Measurements from ENCODE around the gene ZAR1L. TPM values are rescaled to one million over a fixed set of nuclear protein-coding genes. Genes with fewer than 3 reads are reported as not detected.

The ZAR1L gene
- total RNA-seq, 2 donors from 2014 or later, result not detected

DNA sequence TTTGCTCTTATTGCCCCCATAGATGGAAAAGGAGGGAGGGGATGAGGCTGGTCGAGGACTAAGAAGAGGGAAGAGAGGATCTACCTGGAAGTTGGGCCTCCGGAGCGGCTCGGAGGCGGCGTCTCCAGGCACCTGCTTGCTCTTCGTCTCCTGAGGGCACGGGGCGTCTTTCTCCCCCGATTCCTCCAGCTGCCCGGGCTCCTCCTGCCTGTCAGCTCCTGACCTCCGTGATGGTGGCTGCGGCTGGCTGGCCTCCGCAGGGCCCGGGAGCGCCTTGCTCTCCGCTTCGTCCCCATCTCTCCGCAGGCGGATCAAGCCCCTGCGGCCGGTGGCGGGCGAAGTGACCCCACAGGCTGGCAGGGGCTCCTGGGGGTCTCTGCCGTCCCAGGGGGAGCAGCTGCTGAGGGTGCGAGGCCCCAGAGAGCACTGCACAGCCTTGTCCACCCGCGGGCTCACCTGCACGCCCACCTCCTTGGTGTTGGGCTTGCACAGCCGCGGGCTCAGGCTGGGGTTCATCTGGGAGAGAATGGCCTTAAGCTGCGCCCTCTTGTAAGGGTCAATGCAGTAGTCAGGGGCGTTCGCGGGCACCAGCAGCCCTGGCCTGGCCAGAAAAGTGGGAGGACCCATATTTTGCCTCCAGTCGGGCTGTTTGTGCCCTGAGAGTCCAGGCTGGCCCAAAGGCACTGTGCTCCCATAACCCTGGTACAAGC is 3.8 kb downstream of the ZAR1L start:
- Histone ChIP-seq H3K4me3 (no peak overlapping the region), H3K27me3 (no peaks in the 10 kb centered on the region), H3K9ac (ENCODE audit: low read depth in 2 of 2, low read length in 2 of 2) (no peak overlapping the region), H3K4me1 (no peaks in the 10 kb centered on the region), H3K36me3 (no peaks in the 10 kb centered on the region), H3K9me3 (no peaks in the 10 kb centered on the region), H3K27ac (no peak overlapping the region)
- TF ChIP-seq, protein P1, sequence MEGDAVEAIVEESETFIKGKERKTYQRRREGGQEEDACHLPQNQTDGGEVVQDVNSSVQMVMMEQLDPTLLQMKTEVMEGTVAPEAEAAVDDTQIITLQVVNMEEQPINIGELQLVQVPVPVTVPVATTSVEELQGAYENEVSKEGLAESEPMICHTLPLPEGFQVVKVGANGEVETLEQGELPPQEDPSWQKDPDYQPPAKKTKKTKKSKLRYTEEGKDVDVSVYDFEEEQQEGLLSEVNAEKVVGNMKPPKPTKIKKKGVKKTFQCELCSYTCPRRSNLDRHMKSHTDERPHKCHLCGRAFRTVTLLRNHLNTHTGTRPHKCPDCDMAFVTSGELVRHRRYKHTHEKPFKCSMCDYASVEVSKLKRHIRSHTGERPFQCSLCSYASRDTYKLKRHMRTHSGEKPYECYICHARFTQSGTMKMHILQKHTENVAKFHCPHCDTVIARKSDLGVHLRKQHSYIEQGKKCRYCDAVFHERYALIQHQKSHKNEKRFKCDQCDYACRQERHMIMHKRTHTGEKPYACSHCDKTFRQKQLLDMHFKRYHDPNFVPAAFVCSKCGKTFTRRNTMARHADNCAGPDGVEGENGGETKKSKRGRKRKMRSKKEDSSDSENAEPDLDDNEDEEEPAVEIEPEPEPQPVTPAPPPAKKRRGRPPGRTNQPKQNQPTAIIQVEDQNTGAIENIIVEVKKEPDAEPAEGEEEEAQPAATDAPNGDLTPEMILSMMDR (IDR thresholded peaks at IDR 0.05), result no peak
- no peak for DNase-seq
- intact Hi-C loops (cut with DNase I), result loop anchor here (5.0 kb wide), 3 partner anchors 64 to 399 kb away; no protein-coding TSS in a partner anchor

DNA sequence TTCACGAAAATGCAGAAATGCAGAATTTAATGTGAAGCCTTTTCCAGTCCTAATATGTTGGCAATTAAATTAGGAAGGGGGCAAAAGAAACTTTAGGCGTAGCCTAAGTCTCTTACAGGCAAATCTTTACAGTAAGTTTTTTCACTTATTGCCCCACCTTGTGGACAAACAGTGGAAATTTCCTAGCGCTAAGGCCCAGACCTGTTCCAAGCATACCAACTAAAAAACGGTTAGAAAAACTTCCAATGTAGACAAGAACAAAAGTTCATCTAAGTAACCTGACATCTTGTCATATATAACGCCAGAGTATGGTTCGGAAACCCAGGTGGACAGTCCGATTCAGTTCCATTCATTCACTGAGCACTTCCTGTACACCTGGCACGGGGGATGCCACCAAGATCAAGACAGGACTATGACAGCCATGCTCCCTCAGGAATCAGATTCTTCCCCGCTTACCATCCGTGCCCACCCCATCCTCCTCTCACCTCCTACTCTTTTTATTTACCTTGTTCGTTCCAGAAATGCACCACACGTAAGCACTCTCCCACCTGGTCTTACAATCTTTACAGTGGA is 4.9 kb downstream of the ZAR1L start:
- H3K4me1 ChIP-seq, result no peaks in the 10 kb centered on the region
- no peaks in the 10 kb centered on the region for H3K27me3 ChIP-seq
- no peak overlapping the region for H3K4me3 ChIP-seq
- peak overlapping the region in 1 of 2 donors; percentile 9 for H3K9ac ChIP-seq (ENCODE audit: low read depth in 2 of 2, low read length in 2 of 2)
- no peaks in the 10 kb centered on the region for H3K9me3 ChIP-seq
- no peak overlapping the region for H3K27ac ChIP-seq
- intact Hi-C loops (cut with DNase I), result loop anchor here (5.0 kb wide), 3 partner anchors 63 to 398 kb away; no protein-coding TSS in a partner anchor
- H3K36me3 ChIP-seq, result no peaks in the 10 kb centered on the region
- TF ChIP-seq, protein P1 (IDR thresholded peaks at IDR 0.05), result peak; percentile 70
- DNase-seq, result peak; percentile 30

DNA sequence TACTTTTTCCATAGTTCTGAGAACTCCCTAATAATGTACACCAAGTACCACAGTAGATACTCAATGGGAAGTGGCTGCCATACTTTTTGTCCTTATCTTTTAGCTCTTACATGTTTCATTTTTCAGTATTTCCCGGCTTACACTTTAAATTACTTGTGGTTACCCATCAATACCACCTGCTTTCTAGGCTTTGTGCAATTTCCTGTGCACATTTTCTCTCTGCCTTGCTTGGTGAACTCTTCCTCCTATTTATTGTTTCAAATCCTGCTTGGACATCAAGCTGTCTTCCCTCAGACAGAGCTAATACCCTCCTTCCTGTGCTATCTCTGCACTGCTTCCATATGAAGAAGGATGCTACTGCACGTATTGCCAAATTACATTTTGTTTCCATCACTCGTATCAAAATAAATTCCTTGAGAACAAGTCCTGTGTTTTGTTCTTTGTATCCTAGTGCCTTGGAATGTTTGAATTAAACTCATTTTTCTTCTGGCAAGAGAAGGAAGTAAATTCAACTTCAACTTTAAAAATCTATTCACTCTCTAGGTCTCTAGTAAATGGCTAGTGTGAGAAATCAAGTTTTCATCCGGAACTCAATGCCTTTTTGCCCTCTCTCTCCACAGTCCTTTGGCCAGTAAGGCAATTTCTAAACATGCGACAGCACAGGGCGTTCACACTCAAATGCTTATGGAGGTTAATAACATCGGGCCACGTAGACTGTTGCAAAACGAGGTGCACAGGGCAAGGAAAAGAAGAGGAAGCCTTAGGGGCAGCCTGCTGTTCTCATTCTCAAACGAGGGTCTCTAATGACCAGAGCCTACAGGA is 5.6 kb downstream of the ZAR1L start:
- Histone ChIP-seq H3K36me3 (no peaks in the 10 kb centered on the region), H3K4me1 (no peaks in the 10 kb centered on the region), H3K27ac (no peak overlapping the region), H3K9me3 (no peaks in the 10 kb centered on the region), H3K4me3 (no peak overlapping the region), H3K27me3 (no peaks in the 10 kb centered on the region), H3K9ac (ENCODE audit: low read depth in 2 of 2, low read length in 2 of 2) (peak overlapping the region in 1 of 2 donors; percentile 9)
- intact Hi-C loops (cut with DNase I), result loop anchor here (5.0 kb wide), 3 partner anchors 62 to 397 kb away; no protein-coding TSS in a partner anchor
- peak; percentile 18 for DNase-seq
- TF ChIP-seq, protein P1 (IDR thresholded peaks at IDR 0.05), result no peak

DNA sequence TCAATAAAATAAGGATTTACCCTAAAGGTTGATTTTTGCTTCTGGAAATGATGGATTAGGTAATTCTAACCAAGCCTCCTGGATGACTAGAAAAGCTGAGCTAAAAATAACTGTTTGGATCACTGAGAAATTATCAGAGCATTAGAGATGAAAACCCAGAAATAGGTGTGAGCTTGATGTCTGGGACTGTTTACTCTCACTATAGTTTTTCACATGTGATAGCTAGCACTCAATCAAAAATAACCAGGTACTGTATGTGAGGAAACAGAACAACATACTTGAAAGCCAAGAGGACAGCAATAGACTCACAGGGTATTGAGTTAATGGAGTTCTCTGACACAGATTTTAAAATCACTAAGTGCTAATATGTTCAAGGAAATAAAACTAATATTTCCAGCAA is 9.5 kb downstream of the ZAR1L start:
- Histone ChIP-seq H3K9me3 (no peaks in the 10 kb centered on the region), H3K9ac (ENCODE audit: low read depth in 2 of 2, low read length in 2 of 2) (no peak overlapping the region), H3K27ac (no peak overlapping the region), H3K36me3 (no peaks in the 10 kb centered on the region), H3K4me1 (no peaks in the 10 kb centered on the region), H3K4me3 (no peak overlapping the region), H3K27me3 (no peaks in the 10 kb centered on the region)
- intact Hi-C loops (cut with DNase I), result no loop called here
- no peak for DNase-seq
- TF ChIP-seq, protein P1 (IDR thresholded peaks at IDR 0.05), result no peak

- H3K36me3 ChIP-seq, result no peaks in the 10 kb centered on the region
- H3K9ac ChIP-seq (ENCODE audit: low read depth in 2 of 2, low read length in 2 of 2), result no peak overlapping the region
- H3K4me1 ChIP-seq, result no peaks in the 10 kb centered on the region
- H3K27me3 ChIP-seq, result no peaks in the 10 kb centered on the region
- TF ChIP-seq, protein P1 (IDR thresholded peaks at IDR 0.05), result no peak
- no peak overlapping the region for H3K4me3 ChIP-seq
- intact Hi-C loops (cut with DNase I), result no loop called here
- DNase-seq, result no peak
- no peaks in the 10 kb centered on the region for H3K9me3 ChIP-seq
- no peak overlapping the region for H3K27ac ChIP-seq
Measured at GRCh38 chr13:32302461-32302860, 12.7 kb downstream of the ZAR1L start.

All from colonic mucosa (tissue), 4 donors.